GM12878 (cell line): Measurements from ENCODE around the gene ARHGAP1. TPM values are rescaled to one million over a fixed set of nuclear protein-coding genes. Genes with fewer than 3 reads are reported as not detected.

ENCODE experiments used
- ATAC-seq: fragments of 200-7000 bp; cut with Tn5 transposase; 3 replicates; pipeline ENCODE4 v1.9.1; 2020; ENCODE audit warnings: mild to moderate bottlenecking, moderate library complexity
- BruUV-seq: library from RNA; stranded (reverse); fragments of 400-500 nt; replicated peaks from 2 replicates; lab custom pipeline; 2021; lab: Mats Ljungman, UMichigan
- CTCF ChIA-PET: fragments of 300-600 bp; sonication (Branson Sonifier 250); formaldehyde crosslinking; extraction: SDS; loops from one replicate; lab custom pipeline; 2021; ENCODE audit warnings: inconsistent platforms; lab: Yijun Ruan, JAX
- POLR2A ChIA-PET: fragments of 350-600 bp; formaldehyde crosslinking; extraction: SDS; loops from one replicate; lab custom pipeline; 2021; ENCODE audit warnings: inconsistent platforms; lab: Charles Lee
- RAD21 ChIA-PET: fragments of 300-600 bp; sonication (Branson Sonifier 250); formaldehyde crosslinking; loops from one replicate; lab custom pipeline; 2023; ENCODE audit warnings: antibody characterized with exemption; ENCODE audit not compliant: unreplicated experiment; lab: Charles Lee
- SMC1A ChIA-PET: fragments of 300-600 bp; sonication (Branson Sonifier 250); formaldehyde crosslinking; loops from one replicate; lab custom pipeline; 2023; ENCODE audit not compliant: unreplicated experiment, uncharacterized antibody; lab: Charles Lee
- DNase-seq: peaks from one replicate; pipeline ENCODE4 v3.0.0-alpha.2; 2011; ENCODE audit warnings: low read depth, low spot score
- FAIRE-seq: peaks from 3 replicates; lab custom pipeline; 2011; peaks lifted over from hg19 to GRCh38; lab: Jason Lieb, UNC
- H2AFZ ChIP-seq: 2 replicates; pipeline ENCODE4 v1.6.0; 2011; ENCODE audit warnings: low read depth, low read length, control low read depth; ENCODE audit not compliant: control insufficient read depth
- H3K27ac ChIP-seq: 2 replicates; pipeline ENCODE4 v1.5.1; 2011; ENCODE audit warnings: control low read depth; ENCODE audit not compliant: control insufficient read depth, insufficient read depth
- H3K27me3 ChIP-seq, 2 experiments: replicated peaks in 1 of 2; 2 replicates each; pipeline versions ENCODE4 v1.6.0 to v1.6.1; 2011; ENCODE audit warnings: low read length in 1 of 2; ENCODE audit not compliant: control insufficient read depth in 2 of 2, insufficient read depth in 2 of 2
- H3K36me3 ChIP-seq, 2 experiments: 2 replicates each; pipeline ENCODE4 v1.5.1; 2011; ENCODE audit warnings: low read length in 1 of 2; ENCODE audit not compliant: control insufficient read depth in 2 of 2, insufficient read depth in 2 of 2
- H3K4me1 ChIP-seq: 2 replicates; pipeline ENCODE4 v1.6.1; 2011; ENCODE audit warnings: mild to moderate bottlenecking, low read length, moderate library complexity, mixed read lengths; ENCODE audit not compliant: control insufficient read depth, insufficient read depth
- H3K4me2 ChIP-seq: 2 replicates; pipeline ENCODE4 v1.6.0; 2011; ENCODE audit warnings: control low read depth; ENCODE audit not compliant: control insufficient read depth, insufficient read depth
- H3K4me3 ChIP-seq: fragments of 200-600 bp; sonication (generic); 2 replicates; pipeline ENCODE4 v1.5.1; 2016
- H3K79me2 ChIP-seq: 2 replicates; pipeline ENCODE4 v1.6.0; 2011; ENCODE audit warnings: low read length; ENCODE audit not compliant: control insufficient read depth, insufficient read depth
- H3K9ac ChIP-seq: 2 replicates; pipeline ENCODE4 v1.8.0; 2011; ENCODE audit warnings: low read length, control low read depth, mixed read lengths; ENCODE audit not compliant: control insufficient read depth, insufficient read depth
- H3K9me3 ChIP-seq: replicated peaks from 3 replicates; pipeline ENCODE4 v1.5.1; 2011; ENCODE audit warnings: mild to moderate bottlenecking, low read length; ENCODE audit not compliant: control insufficient read depth, insufficient read depth
- H4K20me1 ChIP-seq: 2 replicates; pipeline ENCODE4 v1.6.0; 2011; ENCODE audit not compliant: control insufficient read depth, insufficient read depth
- ASH2L ChIP-seq: fragments of 300-600, 200-600 bp; sonication (generic); IDR thresholded peaks from 2 replicates; pipeline ENCODE4 v1.6.1; 2017; ENCODE audit warnings: low read depth, mild to moderate bottlenecking, borderline replicate concordance
- CBX5 ChIP-seq: sonication (generic); IDR thresholded peaks from 2 replicates; pipeline ENCODE4 v1.6.1; 2016; ENCODE audit warnings: low read depth, moderate library complexity, mild to moderate bottlenecking, inconsistent platforms
- CHD1 ChIP-seq: IDR thresholded peaks from 2 replicates; pipeline ENCODE4 v1.6.1; 2012; ENCODE audit warnings: low read depth, low read length, improper control_type of control experiment
- HDGF ChIP-seq: fragments of 450-650 bp; IDR thresholded peaks from 2 replicates; pipeline ENCODE4 v1.6.1; 2016; ENCODE audit warnings: antibody characterized with exemption
- IRF5 ChIP-seq: fragments of 450-650 bp; IDR thresholded peaks from 2 replicates; pipeline ENCODE4 v1.6.1; 2017; ENCODE audit warnings: borderline replicate concordance
- MEF2B ChIP-seq: fragments of 450-650 bp; IDR thresholded peaks from 2 replicates; pipeline ENCODE4 v1.6.1; 2018; ENCODE audit warnings: mild to moderate bottlenecking, moderate library complexity; ENCODE audit not compliant: partially characterized antibody, poor library complexity, severe bottlenecking
- MTA3 ChIP-seq: IDR thresholded peaks from 2 replicates; pipeline ENCODE4 v1.6.1; 2012; ENCODE audit warnings: low read length, inconsistent platforms, borderline replicate concordance
- NFYA ChIP-seq: IDR thresholded peaks from 2 replicates; pipeline ENCODE4 v1.6.1; 2011; ENCODE audit warnings: low read depth, mild to moderate bottlenecking, low read length, improper control_type of control experiment, borderline replicate concordance
- PKNOX1 ChIP-seq: fragments of 450-650 bp; IDR thresholded peaks from 2 replicates; pipeline ENCODE4 v1.6.1; 2016; ENCODE audit warnings: mild to moderate bottlenecking
- SIX5 ChIP-seq: IDR thresholded peaks from 2 replicates; pipeline ENCODE4 v1.6.1; 2011; ENCODE audit warnings: mild to moderate bottlenecking, low read depth, low read length, moderate library complexity; ENCODE audit not compliant: severe bottlenecking
- SMAD1 ChIP-seq: fragments of 450-650 bp; IDR thresholded peaks from 2 replicates; pipeline ENCODE4 v1.6.1; 2018; ENCODE audit warnings: mild to moderate bottlenecking, low read depth; ENCODE audit not compliant: partially characterized antibody
- SMARCA5 ChIP-seq: fragments of 450-650 bp; IDR thresholded peaks from 2 replicates; pipeline ENCODE4 v1.6.1; 2017; ENCODE audit warnings: mild to moderate bottlenecking
- STAT3 ChIP-seq: IDR thresholded peaks from 2 replicates; pipeline ENCODE4 v1.6.1; 2011; ENCODE audit warnings: low read depth, low read length, improper control_type of control experiment
- WGBS: methylation state at CpG from one replicate; pipeline ENCODE4 v1.1.6; 2016; ENCODE audit warnings: low lambda C conversion rate; ENCODE audit not compliant: insufficient replicate concordance, insufficient coverage; ENCODE audit errors: missing lambda C conversion rate; 5-methylcytosine and 5-hydroxymethylcytosine counted together
- in situ Hi-C: fragments of 300-500 bp; cut with MboI; formaldehyde crosslinking; loops from 9 replicates; pipeline ENCODE4 v1.14.3; 2018; ENCODE audit warnings: mixed read lengths
- intact Hi-C: fragments of 100-400 bp; cut with micrococcal nuclease; formaldehyde crosslinking; loops from one replicate; pipeline ENCODE4 v1.14.2; 2022; ENCODE audit not compliant: unreplicated experiment
- polyA plus RNA-seq, 11 experiments: library from polyadenylated mRNA; depleted of rRNA in 4 of 11; unstranded in 6 of 11; stranded (reverse) in 5 of 11; fragments of >200 nt; fragmentation: Nextera tagmentation in 4 of 11; fragmentation: Illumina TruSeq in 1 of 11; extraction: Ambion mirVana in 4 of 11; extraction: Trizol in 1 of 11; gene quantifications; 1 replicate in 1 of 11; 2 replicates in 10 of 11; pipeline versions ENCODE4 v1.2.1 to v1.2.3, GENCODE V29; 2011 to 2016; ENCODE audit warnings: inconsistent platforms in 2 of 11, missing spikeins in 2 of 11, low read depth in 1 of 11
- total RNA-seq, 4 experiments: library from RNA; depleted of rRNA in 3 of 4; stranded (reverse); fragments of >200 nt in 3 of 4; fragmentation: Illumina TruSeq in 1 of 4; extraction: Trizol in 1 of 4; gene quantifications; 2 replicates each; pipeline versions ENCODE4 v1.2.1 to v1.2.3, GENCODE V29; 2013 to 2021
- TF ChIP-seq, protein P1 (sequence below): IDR thresholded peaks from 2 replicates; pipeline ENCODE4 v1.6.1; 2012; ENCODE audit warnings: low read length, inconsistent platforms

ARHGAP1 gene
- total and polyA plus RNA-seq, 10 of the 15 experiments (the other 5 are each of a cell fraction or from before 2014, with no cell fraction given): 4.3 to 45.5 (median 23.2) TPM

DNA sequence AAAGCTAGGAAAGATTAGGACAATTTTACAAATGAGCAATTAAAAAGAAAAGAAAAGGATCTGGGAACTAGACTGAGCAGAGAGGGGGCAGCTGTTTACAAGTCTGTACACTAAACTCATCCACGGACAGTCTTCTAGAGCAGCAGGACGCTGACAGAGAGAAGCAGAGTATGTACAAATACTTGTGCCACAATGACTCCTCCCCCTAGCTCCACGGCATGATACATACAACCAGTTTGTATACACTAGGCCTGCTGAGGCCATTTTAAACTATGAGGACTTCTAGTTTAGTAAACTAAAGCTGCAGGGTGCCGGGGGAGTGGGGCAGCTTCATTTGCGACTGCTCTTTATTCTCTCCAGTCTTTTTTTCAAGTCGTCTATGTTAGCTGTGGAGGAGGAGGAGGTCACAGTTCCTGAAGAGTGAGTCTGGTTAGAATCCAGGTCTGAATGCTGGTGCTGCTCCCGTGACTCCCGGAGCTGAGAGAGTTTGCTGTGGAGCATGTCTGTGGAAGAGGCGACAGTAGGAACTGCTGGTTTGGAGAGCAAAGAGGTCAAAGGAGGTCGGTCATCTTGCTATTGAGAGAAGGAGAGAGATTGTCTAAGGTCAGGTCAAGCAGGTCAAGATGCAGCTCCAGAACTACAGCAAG, 43.4 kb upstream of the ARHGAP1 start:
- ATAC-seq: no peak
- H3K36me3 ChIP-seq: peaks cover 18 to 43% of the 10 kb centered on the region in 2 experiments; a peak in 3 of 4 replicates
- H3K27me3 ChIP-seq: no peaks in the 10 kb centered on the region
- intact Hi-C loops (no loop called here), in situ Hi-C loops (no loop called here)
- DNase-seq: no peak
- WGBS: 99% methylated on average over 10 of the region's 10 CpGs
- no peaks in the 10 kb centered on the region for H3K9me3 ChIP-seq
- no peak overlapping the region for H3K4me3 ChIP-seq
- no peak for FAIRE-seq
- no peak overlapping the region for H3K27ac ChIP-seq
- no peak for TF ChIP-seq NFYA
- no peak for TF ChIP-seq STAT3
- no peak for TF ChIP-seq ASH2L
- TF ChIP-seq HDGF: no peak
- TF ChIP-seq CBX5: no peak
- no peak for TF ChIP-seq SMARCA5
- no peak for TF ChIP-seq PKNOX1
- no peak for TF ChIP-seq MTA3
- TF ChIP-seq, protein P1, sequence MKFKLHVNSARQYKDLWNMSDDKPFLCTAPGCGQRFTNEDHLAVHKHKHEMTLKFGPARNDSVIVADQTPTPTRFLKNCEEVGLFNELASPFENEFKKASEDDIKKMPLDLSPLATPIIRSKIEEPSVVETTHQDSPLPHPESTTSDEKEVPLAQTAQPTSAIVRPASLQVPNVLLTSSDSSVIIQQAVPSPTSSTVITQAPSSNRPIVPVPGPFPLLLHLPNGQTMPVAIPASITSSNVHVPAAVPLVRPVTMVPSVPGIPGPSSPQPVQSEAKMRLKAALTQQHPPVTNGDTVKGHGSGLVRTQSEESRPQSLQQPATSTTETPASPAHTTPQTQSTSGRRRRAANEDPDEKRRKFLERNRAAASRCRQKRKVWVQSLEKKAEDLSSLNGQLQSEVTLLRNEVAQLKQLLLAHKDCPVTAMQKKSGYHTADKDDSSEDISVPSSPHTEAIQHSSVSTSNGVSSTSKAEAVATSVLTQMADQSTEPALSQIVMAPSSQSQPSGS: no peak
- TF ChIP-seq MEF2B: no peak
- TF ChIP-seq SMAD1: no peak
- no peak for TF ChIP-seq IRF5
- no peak for TF ChIP-seq SIX5
- no peak for TF ChIP-seq CHD1
- ChIA-PET SMC1A (interaction anchor here (1.2 kb wide), 1 partner anchor 10 kb away, joined by 3 read pairs; no protein-coding TSS in a partner anchor), CTCF (interaction anchor here (0.7 to 1.0 kb wide), 3 partner anchors 23 to 731 kb away, joined by 3 read pairs; no protein-coding TSS in a partner anchor), RAD21 (no interaction called here), POLR2A (interaction anchor here (0.7 kb wide), 1 partner anchor 102 kb away, joined by 4 read pairs; no protein-coding TSS in a partner anchor)
- BruUV-seq: TSS peak; percentile 34
- no peaks in the 10 kb centered on the region for H3K4me1 ChIP-seq
- no peaks in the 10 kb centered on the region for H4K20me1 ChIP-seq
- H2AFZ ChIP-seq: no peak overlapping the region
- no peaks in the 10 kb centered on the region for H3K79me2 ChIP-seq
- no peak overlapping the region for H3K9ac ChIP-seq
- H3K4me2 ChIP-seq: no peak overlapping the region
